GM04503 (cell line): Measurements from ENCODE around the gene ERICH4.
"Not testable (repeated sequence)": the region's sequence is repeated elsewhere in the genome, so short reads cannot be mapped to it uniquely, and the experiment has no call there.

Source experiments
- DNase-seq: peaks from one replicate; pipeline ENCODE4 v3.0.0-alpha.2; 2012; ENCODE audit warnings: low read depth

Gene ERICH4

DNA sequence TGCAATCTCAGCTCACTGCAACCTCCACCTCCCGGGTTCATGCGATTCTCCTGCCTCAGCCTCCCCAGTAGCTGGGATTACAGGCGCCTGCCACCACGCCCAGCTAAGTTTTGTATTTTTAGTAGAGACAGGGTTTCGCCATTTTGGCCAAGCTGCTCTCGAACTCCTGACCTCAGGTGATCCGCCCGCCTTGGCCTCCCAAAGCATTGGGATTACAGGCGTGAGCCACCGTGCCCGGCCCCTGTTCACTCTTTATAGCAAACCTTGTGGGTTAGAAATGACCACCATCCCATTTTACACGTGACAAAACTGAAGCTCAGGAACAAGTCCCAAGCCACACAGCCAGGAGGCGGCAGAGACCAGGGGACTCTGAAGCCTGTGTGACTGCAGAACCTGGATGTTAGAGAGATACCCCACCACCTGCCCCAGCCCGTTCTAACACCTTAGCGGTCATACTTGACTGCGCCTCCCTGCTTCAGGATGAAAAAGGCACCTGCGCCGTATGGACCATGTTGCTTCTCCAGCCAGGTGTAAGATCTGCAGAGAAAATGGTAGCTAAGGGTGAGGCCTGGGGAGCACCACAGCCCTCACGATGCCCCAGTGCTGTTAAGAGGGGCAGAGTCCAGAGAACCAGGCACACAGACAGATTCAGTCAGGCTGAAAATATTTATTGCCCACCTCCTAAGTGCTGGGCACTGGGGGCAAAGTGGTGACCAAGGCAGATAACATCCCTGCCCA is 6.9 kb upstream of the ERICH4 start:
- no peak for DNase-seq

DNA sequence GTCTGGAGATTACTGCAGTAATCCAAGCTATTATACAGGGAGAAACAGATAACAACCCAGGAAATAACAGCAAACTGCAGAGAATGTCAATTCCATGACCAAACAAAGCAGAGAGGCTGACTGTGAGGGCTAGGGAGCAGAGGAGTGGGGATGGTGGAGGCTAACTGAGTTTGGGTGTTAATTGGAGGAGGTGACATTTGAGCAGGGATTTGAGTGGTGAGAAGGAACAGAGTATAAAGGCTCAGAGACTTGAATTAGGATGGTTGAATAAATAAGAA is 6.3 kb upstream of the ERICH4 start:
- no peak for DNase-seq

DNA sequence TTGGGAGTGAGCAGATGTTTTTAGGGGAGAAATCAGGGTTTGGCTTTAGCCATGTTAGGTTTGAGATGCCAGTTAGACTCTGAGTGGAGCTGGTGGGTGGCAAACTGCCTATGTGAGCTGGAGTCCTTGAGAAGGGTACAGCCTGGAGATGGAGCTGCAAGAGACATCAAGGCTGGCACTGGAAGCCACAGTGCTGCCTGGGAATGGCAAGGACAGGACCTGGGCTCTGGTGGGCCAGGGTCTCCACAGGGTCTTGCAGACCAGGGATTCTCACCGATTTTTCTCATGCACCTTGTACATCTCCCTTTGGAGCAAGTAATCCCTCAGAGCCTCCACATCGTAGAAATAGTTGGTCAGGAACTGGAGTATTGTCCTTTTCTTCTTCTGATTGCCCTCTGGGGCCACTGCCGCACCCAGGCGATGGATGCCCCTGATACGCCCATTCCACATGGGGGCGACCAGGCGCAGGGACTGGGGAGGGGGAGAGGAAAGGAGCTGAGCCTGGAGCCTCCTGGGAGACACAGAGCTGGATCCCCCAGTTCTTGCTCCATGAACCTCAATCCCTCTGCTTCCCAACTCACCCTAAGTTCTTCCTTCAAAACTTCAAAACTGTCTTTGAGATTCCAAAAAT is 4.9 kb upstream of the ERICH4 start:
- no peak for DNase-seq

DNA sequence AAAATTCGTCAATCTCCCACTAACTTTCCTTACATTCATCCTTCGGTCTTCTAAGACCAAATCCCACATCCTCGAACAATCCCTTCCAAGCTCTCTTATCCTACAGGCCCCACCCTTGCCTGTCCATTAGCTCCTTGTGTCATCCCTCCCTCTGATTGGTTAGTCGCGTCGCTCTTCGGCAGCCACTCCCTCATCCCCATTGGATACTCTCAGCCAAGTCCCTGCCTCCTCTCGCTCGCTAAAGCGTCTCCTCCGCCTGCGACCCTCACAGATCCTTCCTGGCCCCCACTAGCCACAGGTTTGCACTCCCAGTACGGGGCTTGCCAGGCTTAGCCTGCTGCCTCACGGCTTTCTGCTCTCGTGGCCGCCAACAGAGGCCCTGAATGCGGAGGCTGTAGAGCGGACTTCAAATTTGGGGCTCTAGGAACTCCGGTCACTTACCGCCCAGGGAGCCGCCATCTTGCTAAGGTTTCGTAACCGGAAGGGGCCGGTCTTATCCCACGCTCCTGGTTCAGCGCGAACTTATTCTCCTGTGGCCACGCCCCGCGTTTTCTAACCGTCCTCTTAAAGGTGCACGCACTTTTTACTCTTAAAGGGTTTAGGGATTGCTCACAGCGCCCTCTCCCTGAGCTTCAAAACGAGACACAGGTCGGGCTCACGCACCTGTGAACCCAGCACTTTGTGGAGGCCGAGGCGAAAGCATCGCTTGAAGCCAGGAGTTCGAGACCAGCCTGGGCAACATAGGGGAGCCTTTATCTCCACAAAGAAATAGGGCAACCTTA is 3.3 kb upstream of the ERICH4 start, which contains the start of gene DMAC2:
TSS of gene DMAC2 (minus strand) at position 472 of the 782 bp plus-strand sequence. CDS start at position 459, 13 bp downstream.
- peak; percentile 88 for DNase-seq

DNA sequence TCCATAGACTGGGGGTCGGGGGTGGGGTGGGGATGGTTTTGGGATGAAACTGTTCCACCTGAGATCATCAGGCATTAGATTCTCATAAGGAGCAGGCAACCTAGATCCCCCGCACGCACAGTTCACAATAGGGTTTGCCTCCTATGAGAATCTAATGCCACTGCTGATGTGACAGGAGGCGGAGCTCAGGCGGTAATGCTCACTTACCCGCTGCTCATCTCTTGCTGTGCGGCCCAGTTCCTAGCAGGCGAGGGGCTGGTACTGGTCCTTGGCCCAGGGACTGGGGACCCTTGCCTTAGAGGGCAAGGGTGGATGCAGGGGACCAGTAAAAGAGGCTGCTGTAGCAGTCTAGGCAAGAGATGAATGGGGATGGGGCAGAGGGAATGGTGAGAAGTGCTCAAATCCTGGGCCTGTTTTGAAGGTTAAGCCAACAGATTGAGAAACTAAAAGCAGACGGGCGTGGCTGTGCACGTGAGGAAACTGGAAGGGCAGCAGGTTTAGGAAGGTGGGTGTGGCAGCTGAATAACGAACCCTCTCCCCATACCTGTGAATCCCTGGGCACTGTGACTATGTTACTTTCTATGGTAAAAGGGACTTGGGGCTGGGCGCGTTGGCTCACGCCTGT is 1.5 kb upstream of the ERICH4 start:
- no peak for DNase-seq

DNA sequence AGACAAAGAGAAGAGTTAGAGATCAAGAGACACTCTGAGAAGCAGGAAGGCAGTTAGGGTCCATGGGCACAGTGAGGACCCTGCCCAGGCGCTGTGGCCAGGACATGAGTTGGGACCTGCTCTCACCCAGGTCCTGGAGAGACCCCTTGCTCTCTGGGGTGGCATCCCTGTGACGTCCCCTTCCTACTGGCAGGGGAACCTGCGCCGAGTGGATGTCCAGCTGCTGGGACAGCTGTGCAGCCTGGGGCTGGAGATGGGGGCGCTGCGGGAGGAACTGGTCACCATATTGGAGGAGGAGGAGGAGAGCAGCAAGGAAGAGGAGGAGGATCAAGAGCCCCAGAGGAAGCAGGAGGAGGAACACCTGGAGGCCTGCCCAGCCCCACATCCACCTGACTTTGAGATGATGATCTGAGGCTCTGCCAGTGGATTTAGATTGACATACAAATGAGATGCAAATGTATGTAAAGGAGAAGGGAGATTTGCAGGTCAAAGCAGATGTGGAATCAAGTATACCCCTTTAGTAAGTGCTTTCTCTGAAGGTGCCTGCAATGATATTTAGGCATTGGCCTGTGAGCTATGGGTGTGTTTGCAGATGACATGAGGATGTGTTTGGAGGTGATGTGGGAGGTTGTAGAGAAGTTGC is 978 bp downstream of the ERICH4 start:
- DNase-seq: no peak

DNA sequence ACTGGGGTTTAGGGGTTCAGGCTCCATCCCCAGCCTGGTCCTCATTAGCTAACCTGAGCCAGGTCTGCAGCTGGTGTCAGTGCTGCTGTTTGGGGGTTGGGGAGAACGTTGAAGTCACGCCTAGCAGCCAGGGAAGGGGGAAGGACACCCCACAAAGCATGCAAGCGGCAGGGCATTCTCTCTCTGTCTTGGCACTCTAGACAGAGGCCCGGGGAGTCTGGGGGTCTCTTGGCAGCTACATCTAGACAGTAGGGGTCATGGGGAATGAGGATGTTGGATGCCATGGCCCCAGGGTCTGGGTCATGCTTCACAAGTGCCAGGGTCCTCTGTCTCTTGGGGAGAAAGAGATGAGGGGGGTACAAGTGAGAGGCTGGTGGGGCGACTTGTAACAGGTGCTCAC is 2.6 kb downstream of the ERICH4 start:
- no peak for DNase-seq

DNA sequence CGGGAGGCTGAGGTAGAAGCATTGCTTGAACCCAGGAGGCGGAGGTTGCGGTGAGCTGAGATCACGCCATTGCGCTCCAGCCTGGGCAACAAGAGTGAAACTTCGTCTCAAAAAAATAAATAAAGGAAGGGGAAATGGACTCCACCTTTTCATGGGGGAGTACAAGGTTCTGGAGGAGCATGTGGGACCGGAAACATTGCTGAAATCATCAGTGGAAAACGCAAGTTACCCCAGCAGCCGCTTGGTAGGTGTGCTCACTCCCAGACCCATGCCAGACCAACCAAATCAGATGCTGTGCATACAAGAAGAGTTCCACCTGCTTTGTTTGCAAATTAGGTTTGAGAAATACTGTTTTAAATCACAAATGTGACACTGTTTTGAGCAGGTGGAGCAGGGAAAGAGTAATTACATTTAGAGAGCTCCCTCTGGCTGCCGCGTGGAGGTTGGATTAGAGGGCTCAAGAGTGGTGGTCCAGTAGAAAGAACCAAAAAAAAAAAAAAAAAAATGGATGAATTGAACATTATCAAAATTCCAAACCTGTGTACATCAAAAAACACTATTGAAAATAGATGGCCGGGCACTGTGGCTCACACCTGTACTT is 4.9 kb downstream of the ERICH4 start:
- no peak for DNase-seq

DNA sequence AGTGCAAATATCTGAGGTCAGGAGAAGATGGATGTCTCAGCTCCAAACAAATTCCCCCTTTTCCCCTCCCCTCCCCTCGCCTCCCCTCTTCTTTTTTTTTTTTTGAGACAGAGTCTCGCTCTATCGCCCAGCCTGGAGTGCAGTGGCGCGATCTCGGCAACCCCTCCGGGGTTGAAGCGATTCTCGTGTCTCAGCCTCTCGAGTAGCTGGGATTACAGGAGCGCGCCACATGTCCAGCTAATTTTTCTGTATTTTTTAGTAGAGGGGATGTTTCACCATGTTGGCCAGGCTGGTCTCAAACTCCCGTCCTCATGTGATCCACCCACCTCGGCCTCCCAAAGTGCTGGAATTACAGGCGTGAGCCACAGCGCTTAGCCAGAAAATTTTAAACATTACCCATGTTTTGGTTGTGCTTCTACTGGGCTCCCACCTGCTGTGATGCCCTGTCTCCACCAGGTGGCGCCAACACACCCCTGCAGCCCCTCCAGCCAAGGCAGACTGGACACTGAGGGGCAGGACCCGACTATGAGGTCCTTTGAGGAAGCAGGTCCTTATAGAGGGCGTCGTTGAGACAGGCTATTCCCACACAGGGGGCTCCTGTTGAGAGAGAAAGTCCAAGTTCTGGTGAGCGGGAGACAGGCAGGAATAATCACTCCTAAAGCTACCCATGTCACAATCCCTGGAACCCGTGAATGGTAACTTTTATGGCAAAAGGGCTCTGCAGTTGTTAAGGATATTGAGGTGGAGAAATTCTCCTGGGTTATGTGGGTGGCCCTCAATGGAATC is 6.3 kb downstream of the ERICH4 start:
- DNase-seq: no peak

DNA sequence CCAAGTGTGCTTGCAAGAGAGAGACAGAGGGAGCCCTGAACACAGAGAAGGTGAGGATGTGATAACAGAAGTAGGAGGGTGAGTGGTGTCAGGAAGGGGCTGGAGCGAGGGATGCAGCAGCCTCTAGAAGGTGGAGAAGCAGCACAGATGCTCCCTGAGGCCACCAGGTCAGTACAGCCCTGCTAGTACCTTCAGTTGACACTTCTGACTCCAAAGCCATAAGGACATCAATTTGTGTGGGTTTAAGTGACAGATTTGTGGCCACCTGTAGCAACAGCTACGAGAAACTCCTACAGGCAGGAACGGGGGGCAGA is 6.9 kb downstream of the ERICH4 start:
- DNase-seq: no peak

DNA sequence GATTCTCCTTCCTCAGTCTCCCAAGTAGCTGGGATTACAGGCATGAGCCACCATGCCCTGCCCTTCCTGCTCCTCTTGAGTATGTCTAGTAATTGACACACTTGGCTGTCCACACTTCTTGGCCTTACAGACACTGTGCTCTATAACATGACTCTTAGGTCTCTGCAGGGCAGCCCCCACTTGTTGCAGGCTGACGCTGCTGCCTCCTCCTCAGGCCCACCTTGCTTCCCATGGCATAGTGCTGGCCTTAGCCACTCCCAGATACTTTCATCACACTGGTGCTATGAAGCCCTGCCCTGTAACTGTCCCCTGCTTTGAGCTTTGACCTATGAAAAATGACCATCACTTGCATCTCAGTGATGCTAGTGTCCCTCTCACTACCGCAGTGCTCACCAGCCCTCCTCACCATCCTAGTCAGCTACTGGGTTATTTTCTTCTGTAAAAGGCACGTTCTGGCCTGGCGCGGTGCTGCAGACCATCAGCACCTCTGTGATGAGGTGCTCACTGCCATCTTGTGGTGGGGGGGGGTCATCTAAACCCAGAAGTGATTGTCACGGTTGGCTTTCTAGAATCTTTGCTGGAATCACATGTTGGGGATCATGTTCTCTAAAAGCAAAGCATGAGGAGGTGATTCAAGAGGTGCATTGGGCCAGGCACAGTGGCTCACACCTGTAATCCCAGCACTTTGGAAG is 9.8 kb downstream of the ERICH4 start:
- no peak for DNase-seq

DNA sequence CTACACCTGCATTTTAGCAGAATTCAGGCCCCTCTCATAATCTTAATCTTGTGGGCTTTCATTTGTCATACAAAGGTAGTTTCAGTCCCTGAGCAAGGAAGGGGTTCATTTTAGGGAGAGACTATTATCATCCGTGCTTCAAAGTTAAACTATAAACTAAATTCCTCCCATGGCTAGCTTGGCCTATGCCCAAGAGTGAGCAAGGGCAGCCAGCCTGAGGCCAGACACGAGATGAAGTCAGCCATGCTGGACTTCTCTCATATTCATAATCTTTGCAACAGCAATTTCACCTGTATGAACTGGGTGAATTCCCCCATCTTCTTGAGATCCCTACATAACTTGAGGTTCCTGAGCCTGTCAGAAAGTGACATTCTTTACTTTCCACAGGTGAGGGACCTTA is 13.0 kb downstream of the ERICH4 start:
- DNase-seq: no peak

DNA sequence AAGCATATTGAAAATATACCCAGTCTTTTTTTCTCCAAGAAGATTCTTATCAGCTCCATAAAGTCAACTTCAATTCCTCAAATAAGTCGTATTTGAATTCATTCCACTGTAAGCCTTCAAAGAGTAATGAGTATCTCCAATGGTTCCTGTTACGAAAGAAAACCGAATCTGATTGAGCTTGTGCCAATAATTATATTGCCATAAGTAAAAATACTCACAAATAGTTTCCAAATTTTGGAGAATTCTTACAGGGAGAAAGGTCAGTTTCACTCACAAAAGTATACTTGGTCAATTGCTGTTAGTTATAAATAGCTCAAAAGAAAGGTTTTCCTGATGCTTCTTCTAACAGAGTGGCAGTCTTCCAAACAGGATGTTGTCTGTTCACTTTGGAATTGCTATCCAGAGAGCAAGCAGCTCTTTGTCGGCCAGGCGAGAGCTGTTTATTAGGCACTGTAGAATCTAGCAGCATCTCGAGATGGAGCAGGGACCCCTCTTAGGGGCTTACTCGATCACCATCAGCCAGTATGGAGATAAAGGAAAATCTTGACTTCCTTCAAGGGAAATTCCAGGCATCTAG is 13.5 kb downstream of the ERICH4 start:
- no peak for DNase-seq

DNA sequence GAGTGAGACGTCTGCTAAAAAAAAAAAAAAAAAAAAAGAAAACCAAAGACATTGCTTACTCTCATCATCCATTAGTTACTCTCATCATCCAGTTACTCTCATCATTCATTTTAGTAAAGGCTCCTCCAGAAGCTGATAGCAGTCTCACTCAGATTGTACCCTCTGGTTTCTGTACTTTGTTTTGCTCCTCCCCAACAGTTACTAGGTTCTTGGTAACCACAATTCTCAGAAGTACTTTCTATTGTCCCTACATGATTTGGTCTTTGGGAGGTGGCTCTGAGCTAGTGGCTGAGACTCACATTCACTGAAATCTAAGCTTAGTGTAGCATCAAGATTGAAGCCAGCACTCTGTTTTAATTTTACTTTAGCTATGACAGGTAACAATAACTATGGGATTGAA is 14.3 kb downstream of the ERICH4 start:
- DNase-seq: no peak

DNA sequence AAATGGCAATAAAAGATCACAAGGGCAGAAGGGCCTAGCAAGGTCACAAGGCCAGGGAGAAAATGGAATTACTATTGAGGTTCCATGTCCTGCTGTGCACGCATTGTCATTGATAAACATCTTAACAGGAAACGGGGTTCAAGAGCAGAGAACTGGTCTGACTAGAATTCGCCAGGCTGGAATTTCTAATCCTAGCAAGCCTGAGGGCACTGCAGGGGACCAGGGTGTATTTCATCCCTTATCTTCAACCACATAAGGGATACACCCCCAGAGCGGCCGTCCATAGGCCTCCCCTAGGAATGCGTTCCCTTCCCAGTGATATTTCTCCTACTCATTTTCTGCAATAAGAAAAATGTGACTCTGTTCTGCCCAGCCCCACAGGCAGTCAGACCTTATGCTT is 19.5 kb downstream of the ERICH4 start:
- DNase-seq: no peak

DNA sequence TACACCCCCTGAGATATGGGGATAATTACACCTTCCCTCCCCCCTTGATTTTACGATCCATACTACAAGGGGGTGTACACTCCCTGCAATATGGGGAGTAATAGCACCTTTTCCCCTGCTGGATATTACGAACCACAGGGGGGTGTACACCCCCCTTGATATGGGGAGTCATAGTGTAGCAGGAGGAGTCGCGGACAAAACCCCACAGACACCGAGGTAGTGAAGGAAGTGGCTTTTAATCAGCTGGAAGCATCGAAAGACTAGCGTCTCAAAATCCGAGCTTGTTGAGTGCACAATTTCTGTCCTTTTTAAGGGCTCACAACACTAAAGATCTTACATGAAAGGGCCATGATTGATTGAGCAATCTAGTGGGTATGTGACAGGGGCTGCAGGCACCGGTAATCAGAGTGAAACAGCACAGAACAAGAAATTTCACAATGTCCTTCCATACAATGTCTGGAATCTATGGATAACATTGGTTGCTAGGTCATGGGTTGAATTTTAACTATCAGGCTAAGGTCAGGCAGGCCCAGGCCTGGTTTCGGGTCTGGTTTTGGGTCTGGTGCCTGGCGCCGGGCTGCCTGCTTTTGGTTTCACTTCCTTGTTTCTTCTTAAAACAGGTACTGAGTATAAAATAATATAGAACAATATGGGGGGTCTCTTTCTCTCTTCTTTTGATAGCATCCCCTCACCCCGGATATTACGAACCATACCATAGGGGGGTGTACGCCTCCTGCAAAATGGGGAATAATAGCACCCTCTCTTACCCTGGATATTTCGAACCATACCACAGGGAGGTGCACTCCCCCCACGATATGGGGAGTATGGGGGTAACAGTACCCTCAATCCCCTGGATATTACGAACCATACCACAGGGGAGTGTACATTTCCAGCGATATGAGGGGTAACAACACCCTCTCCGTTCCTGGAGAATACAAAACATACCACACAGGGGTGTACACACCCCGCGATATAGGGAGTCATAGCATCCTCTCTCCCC is 20.6 kb downstream of the ERICH4 start:
- not testable (repeated sequence) for DNase-seq

DNA sequence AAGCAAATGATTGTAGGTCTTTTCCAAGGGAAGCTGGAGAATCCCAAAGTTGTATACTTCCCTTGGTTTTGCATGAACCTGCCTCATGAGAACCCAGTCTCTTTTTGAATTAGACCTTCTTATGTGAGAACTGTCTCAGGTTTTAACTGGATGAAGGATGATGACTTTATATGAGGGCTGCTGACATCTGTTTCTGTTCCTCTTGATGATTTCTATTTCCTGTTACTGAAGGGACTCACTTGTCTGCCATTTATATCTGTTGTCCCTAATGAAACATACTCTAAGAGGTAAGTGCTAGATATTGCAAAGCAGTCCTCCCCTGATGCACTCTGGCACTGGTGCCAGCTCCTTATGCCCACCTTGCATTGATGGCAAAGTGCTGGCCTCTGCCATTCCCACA is 33.6 kb downstream of the ERICH4 start:
- DNase-seq: no peak

DNA sequence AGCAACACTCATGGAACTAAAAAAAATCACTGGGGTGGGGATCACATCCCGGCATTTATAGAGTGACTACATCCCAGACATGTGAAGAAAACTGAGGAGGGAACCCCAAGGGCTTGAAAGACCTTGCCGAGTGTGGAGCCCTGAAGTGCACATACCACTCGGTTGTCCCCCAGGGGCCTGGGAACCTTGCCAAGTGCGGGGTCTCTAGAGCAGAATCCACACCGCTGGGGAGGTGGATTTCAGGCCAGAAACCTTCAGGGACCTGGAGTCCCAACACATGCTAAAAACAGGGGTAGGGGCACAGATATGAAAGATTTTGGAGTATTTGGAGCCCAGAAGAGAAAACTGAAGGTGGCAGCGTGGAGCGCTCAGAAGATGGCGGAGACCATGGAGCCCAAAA is 35.2 kb downstream of the ERICH4 start:
- no peak for DNase-seq
